Endodermal cell (in vitro differentiated cells): ENCODE data around the gene LEFTY1. TPM values are rescaled to one million over a fixed set of nuclear protein-coding genes. Genes with fewer than 3 reads are reported as not detected.

ENCODE experiments used
- DNase-seq: peaks from one replicate; pipeline ENCODE4 v3.0.0-alpha.2; 2017
- H3K27ac ChIP-seq: 2 replicates; pipeline ENCODE4 v1.5.1; 2013; ENCODE audit warnings: mild to moderate bottlenecking, low read depth, low read length, moderate library complexity
- H3K27me3 ChIP-seq: 2 replicates; pipeline ENCODE4 v1.6.1; 2013; ENCODE audit warnings: mild to moderate bottlenecking, low read length, moderate library complexity; ENCODE audit not compliant: insufficient read depth, control insufficient read depth, poor library complexity, severe bottlenecking
- H3K36me3 ChIP-seq: 2 replicates; pipeline ENCODE4 v1.7.0; 2013; ENCODE audit warnings: mild to moderate bottlenecking, low read length, moderate library complexity; ENCODE audit not compliant: control insufficient read depth, insufficient read depth
- H3K4me1 ChIP-seq: one replicate; pipeline ENCODE4 v1.7.0; 2013; ENCODE audit warnings: low read length; ENCODE audit not compliant: control insufficient read depth, insufficient read depth
- H3K4me3 ChIP-seq: 2 replicates; pipeline ENCODE4 v1.5.1; 2013; ENCODE audit warnings: mild to moderate bottlenecking, low read length, moderate library complexity
- H3K9ac ChIP-seq: 2 replicates; pipeline ENCODE4 v1.6.1; 2013; ENCODE audit warnings: mild to moderate bottlenecking, low read length, moderate library complexity; ENCODE audit not compliant: poor library complexity, severe bottlenecking; ENCODE audit errors: extremely low read depth
- H3K9me3 ChIP-seq: 2 replicates; pipeline ENCODE4 v1.6.1; 2013; ENCODE audit warnings: mild to moderate bottlenecking, low read length, moderate library complexity; ENCODE audit not compliant: control insufficient read depth
- H3K27ac Mint-ChIP-seq: 2 replicates; pipeline ENCODE4 v1.8.0; 2020; ENCODE audit warnings: mixed read lengths
- H3K27me3 Mint-ChIP-seq: 2 replicates; pipeline ENCODE4 v1.8.0; 2021; ENCODE audit warnings: mild to moderate bottlenecking, mixed read lengths; ENCODE audit not compliant: insufficient read depth
- H3K36me3 Mint-ChIP-seq: 2 replicates; pipeline ENCODE4 v1.8.0; 2020; ENCODE audit warnings: low read depth, mixed read lengths
- H3K4me1 Mint-ChIP-seq: 2 replicates; pipeline ENCODE4 v1.8.0; 2020; ENCODE audit warnings: mixed read lengths
- H3K4me3 Mint-ChIP-seq: 2 replicates; pipeline ENCODE4 v1.8.0; 2020; ENCODE audit warnings: mild to moderate bottlenecking, moderate library complexity, mixed read lengths
- H3K9me3 Mint-ChIP-seq: 2 replicates; pipeline ENCODE4 v1.8.0; 2020; ENCODE audit warnings: mild to moderate bottlenecking, mixed read lengths
- CTCF ChIP-seq: fragments of 200-600 bp; sonication (generic); conservative IDR thresholded peaks from 2 replicates; pipeline ENCODE4 v1.5.0; 2021; ENCODE audit warnings: antibody characterized with exemption, mild to moderate bottlenecking
- WGBS, 2 experiments: methylation state at CpG; one replicate each; pipeline versions ENCODE4 v1.1.5 to v1.1.7; 2013; ENCODE audit warnings: missing lambda C conversion rate in 2 of 2, mixed read lengths in 1 of 2; ENCODE audit not compliant: insufficient coverage in 1 of 2, insufficient read length in 1 of 2; 5-methylcytosine and 5-hydroxymethylcytosine counted together
- total RNA-seq, 2 donors: library from RNA; stranded (reverse); fragmentation: NEBNext Ultra II Directional in 1 of 2; extraction: Animal tissue kit (Norgen Biotek cat#: 25700) in 1 of 2; gene quantifications; 2 replicates in 1 of 2; 3 replicates in 1 of 2; pipeline ENCODE4 v1.2.1, GENCODE V29; 2021

The LEFTY1 gene
- total RNA-seq, 2 donors from 2014 or later, result 76.0 to 660 TPM

- DNase-seq, result peak; percentile 50
- Histone ChIP-seq H3K4me1 (peaks cover 2% of the 10 kb centered on the region), H3K27me3 (no peaks in the 10 kb centered on the region), H3K9ac (no peak overlapping the region), H3K9me3 (no peaks in the 10 kb centered on the region), H3K4me3 (no peak overlapping the region), H3K27ac (no peak overlapping the region), H3K36me3 (peaks cover 86% of the 10 kb centered on the region)
- peaks cover 53% of the 10 kb centered on the region for H3K36me3 Mint-ChIP-seq
- H3K9me3 Mint-ChIP-seq, result no peaks in the 10 kb centered on the region
- no peaks in the 10 kb centered on the region for H3K27me3 Mint-ChIP-seq
- H3K4me1 Mint-ChIP-seq, result peaks cover 14% of the 10 kb centered on the region
- 92 to 96% methylated on average over 4 to 6 of the region's 6 CpGs for WGBS, 2 experiments
- H3K4me3 Mint-ChIP-seq, result no peak overlapping the region
- H3K27ac Mint-ChIP-seq, result peak overlapping the region; percentile 12
- no peak for TF ChIP-seq CTCF
Observed at GRCh38 chr1:225843426-225843795, 45.5 kb downstream of the LEFTY1 start.

- Mint-ChIP-seq H3K27ac (peak overlapping the region; percentile 77), H3K36me3 (peaks cover 51% of the 10 kb centered on the region), H3K27me3 (no peaks in the 10 kb centered on the region), H3K4me3 (no peak overlapping the region), H3K4me1 (peaks cover 8% of the 10 kb centered on the region), H3K9me3 (no peaks in the 10 kb centered on the region)
- Histone ChIP-seq H3K9ac (no peak overlapping the region), H3K36me3 (peaks cover 86% of the 10 kb centered on the region), H3K4me1 (peaks cover 2% of the 10 kb centered on the region), H3K27ac (no peak overlapping the region), H3K27me3 (no peaks in the 10 kb centered on the region), H3K9me3 (no peaks in the 10 kb centered on the region), H3K4me3 (no peak overlapping the region)
- WGBS, 2 experiments, result 94 to 98% methylated on average over 6 of the region's 6 CpGs
- TF ChIP-seq CTCF, result no peak
- DNase-seq, result peak; percentile 41
Observed at GRCh38 chr1:225842788-225843425, 46.0 kb downstream of the LEFTY1 start.

DNA sequence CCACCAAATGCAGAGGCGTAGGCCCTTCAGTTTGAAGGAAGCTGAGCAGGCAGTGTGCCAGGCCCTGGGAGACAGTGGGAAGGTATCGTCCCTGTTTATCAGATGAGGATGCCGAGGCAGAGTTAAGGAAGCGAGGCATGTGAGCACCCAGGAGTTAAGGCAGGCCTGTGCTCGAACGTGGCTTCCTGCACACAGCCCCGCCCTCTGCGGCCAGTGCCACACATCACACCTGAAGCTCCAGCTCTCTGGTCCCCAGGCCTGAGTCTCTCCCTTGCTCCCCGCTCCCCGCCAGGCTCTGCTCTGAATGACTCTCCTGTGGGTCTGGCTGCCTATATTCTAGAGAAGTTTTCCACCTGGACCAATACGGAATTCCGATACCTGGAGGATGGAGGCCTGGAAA, 46.9 kb downstream of the LEFTY1 start:
- H3K27me3 ChIP-seq, result no peaks in the 10 kb centered on the region
- H3K27ac ChIP-seq, result no peak overlapping the region
- no peak overlapping the region for H3K4me3 Mint-ChIP-seq
- no peak overlapping the region for H3K9ac ChIP-seq
- no peaks in the 10 kb centered on the region for H3K9me3 ChIP-seq
- no peak overlapping the region for H3K4me3 ChIP-seq
- 92 to 94% methylated on average over 10 to 12 of the region's 12 CpGs for WGBS, 2 experiments
- peaks cover 87% of the 10 kb centered on the region for H3K36me3 ChIP-seq
- peak overlapping the region; percentile 37 for H3K27ac Mint-ChIP-seq
- no peak for TF ChIP-seq CTCF
- H3K9me3 Mint-ChIP-seq, result no peaks in the 10 kb centered on the region
- H3K4me1 ChIP-seq, result peaks cover 2% of the 10 kb centered on the region
- H3K4me1 Mint-ChIP-seq, result peaks cover 8% of the 10 kb centered on the region
- peaks cover 51% of the 10 kb centered on the region for H3K36me3 Mint-ChIP-seq
- no peaks in the 10 kb centered on the region for H3K27me3 Mint-ChIP-seq
- DNase-seq, result peak; percentile 76
